Activated CD8-positive, alpha-beta T cell treated with anti-CD3 and anti-CD28 coated beads, Interleukin-2, amount 10 ng/mL, durations not matched to agents 7 days and 5 days (primary cell): ENCODE results near the gene ULBP1. TPM values are rescaled to one million over a fixed set of nuclear protein-coding genes. Genes with fewer than 3 reads are reported as not detected.
A peak's percentile ranks its signal among the peaks of the same experiment; 100 is the strongest.
"Not testable (repeated sequence)": the region's sequence is repeated elsewhere in the genome, so short reads cannot be mapped to it uniquely, and the experiment has no call there.

Experiments used
- ATAC-seq: fragments of 150-1000 bp; cut with Tn5 transposase; one replicate; pipeline ENCODE4 v1.10.0; 2021; ENCODE audit warnings: moderate library complexity
- CTCF ChIA-PET: fragments of 350-600 bp; sonication (Branson Sonifier 250); formaldehyde crosslinking; loops from one replicate; lab custom pipeline; 2021; ENCODE audit warnings: antibody characterized with exemption; lab: Charles Lee
- POLR2A ChIA-PET: fragments of 350-600 bp; sonication (Branson Sonifier 250); formaldehyde crosslinking; loops from one replicate; lab custom pipeline; 2021; ENCODE audit warnings: antibody characterized with exemption; lab: Charles Lee
- DNase-seq: peaks from one replicate; pipeline ENCODE4 v3.0.0-alpha.2; 2020
- H3K27ac Mint-ChIP-seq: one replicate; pipeline ENCODE4 v1.8.0; 2021; ENCODE audit warnings: mild to moderate bottlenecking, mixed read lengths
- H3K27me3 Mint-ChIP-seq: one replicate; pipeline ENCODE4 v1.8.0; 2021; ENCODE audit warnings: low read depth, mixed read lengths
- H3K36me3 Mint-ChIP-seq: one replicate; pipeline ENCODE4 v1.8.0; 2021; ENCODE audit warnings: low read depth, mixed read lengths
- H3K4me1 Mint-ChIP-seq: one replicate; pipeline ENCODE4 v1.8.0; 2021; ENCODE audit warnings: low read depth, mixed read lengths
- H3K4me3 Mint-ChIP-seq: one replicate; pipeline ENCODE4 v1.8.0; 2021; ENCODE audit warnings: mild to moderate bottlenecking, mixed read lengths
- H3K9me3 Mint-ChIP-seq: one replicate; pipeline ENCODE4 v1.8.0; 2022; ENCODE audit warnings: mixed read lengths; ENCODE audit not compliant: insufficient read depth
- total RNA-seq, 2 experiments: library from RNA; stranded (reverse); gene quantifications; one replicate each; pipeline ENCODE4 v1.2.3, GENCODE V29; 2021

Gene ULBP1
- total RNA-seq, 2 experiments from 2014 or later, result 0.65 to 0.71 TPM

DNA sequence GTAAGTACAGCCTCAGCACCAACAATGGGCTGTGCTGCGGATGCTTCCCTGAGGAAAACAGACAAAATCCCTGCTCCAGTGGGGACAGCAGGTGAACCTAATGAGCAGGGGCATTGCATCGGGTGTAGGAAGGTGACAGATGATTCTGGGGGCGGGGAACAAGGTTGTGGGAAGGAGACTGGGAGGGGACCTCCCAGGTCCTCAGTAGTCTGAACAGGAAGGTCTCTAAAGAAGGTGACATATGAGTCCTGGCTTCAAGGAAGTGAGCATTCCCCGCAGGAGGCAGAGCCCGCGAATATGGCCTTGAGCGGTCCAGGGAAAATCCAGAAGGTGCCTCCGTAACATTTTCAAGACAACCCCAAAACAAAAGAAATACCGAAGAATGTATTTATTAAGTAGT lies 19.4 kb downstream of the ULBP1 start:
- Mint-ChIP-seq H3K4me1 (peaks cover 1% of the 10 kb centered on the region), H3K9me3 (peaks cover 4% of the 10 kb centered on the region), H3K4me3 (no peak overlapping the region), H3K27ac (no peak overlapping the region), H3K27me3 (peaks cover 71% of the 10 kb centered on the region), H3K36me3 (peaks cover 2% of the 10 kb centered on the region)
- POLR2A ChIA-PET, result no interaction called here
- CTCF ChIA-PET, result no interaction called here
- DNase-seq (no peak), ATAC-seq (no peak)

DNA sequence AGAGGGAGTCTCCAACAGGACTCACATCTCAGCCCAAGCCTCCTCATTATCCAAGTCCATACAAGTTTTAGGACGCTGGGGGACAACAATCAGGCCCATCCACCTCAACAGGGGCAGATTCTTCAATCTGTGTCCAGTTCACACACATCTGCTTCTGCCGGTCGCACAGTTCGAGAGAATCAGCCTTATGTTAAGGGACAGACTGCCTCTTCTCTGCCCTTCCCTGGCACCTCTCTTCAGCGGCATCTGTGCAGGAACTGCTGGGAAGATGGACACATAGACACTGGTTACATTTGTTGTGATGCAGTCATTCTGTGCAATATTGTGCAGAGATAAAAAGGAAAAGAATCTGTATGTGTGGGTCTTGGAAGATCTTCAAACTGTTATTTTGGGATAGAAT lies 21.0 kb downstream of the ULBP1 start:
- H3K9me3 Mint-ChIP-seq, result peaks cover 8% of the 10 kb centered on the region
- DNase-seq (no peak), ATAC-seq (no peak)
- POLR2A ChIA-PET, result no interaction called here
- H3K36me3 Mint-ChIP-seq, result peaks cover 11% of the 10 kb centered on the region
- H3K4me3 Mint-ChIP-seq, result no peak overlapping the region
- CTCF ChIA-PET, result interaction anchor here (0.6 kb wide), 1 partner anchor 35 kb away, joined by 3 read pairs; no protein-coding TSS in a partner anchor
- H3K27ac Mint-ChIP-seq, result no peak overlapping the region
- H3K27me3 Mint-ChIP-seq, result peaks cover 74% of the 10 kb centered on the region
- H3K4me1 Mint-ChIP-seq, result peaks cover 11% of the 10 kb centered on the region

DNA sequence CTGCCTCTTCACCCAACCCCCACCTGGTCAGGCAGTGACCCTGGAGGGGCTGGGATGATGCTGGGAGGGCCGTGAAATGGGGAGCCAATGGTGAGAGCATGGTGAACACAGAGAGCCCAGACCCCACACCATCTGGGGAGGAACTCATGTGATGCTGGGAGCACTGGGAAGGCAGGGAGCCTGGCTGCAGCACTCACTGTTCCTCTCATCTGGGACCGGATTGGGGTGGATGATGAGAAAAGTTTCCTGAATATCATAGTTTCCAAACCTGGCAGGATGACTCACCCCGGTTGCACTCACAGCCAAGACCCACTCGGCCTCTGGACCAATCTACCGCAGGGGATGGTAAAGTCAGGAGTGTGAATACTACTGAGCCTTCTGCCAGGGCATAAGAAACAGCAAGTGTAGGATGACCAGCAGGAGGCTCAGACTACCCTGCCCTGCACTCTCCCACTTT lies 21.8 kb downstream of the ULBP1 start:
- CTCF ChIA-PET, result no interaction called here
- H3K4me3 Mint-ChIP-seq, result no peak overlapping the region
- H3K27ac Mint-ChIP-seq, result no peak overlapping the region
- H3K27me3 Mint-ChIP-seq, result peaks cover 80% of the 10 kb centered on the region
- POLR2A ChIA-PET, result no interaction called here
- no peak for DNase-seq
- H3K36me3 Mint-ChIP-seq, result peaks cover 11% of the 10 kb centered on the region
- H3K9me3 Mint-ChIP-seq, result peaks cover 8% of the 10 kb centered on the region
- peaks cover 18% of the 10 kb centered on the region for H3K4me1 Mint-ChIP-seq
- ATAC-seq, result no peak

DNA sequence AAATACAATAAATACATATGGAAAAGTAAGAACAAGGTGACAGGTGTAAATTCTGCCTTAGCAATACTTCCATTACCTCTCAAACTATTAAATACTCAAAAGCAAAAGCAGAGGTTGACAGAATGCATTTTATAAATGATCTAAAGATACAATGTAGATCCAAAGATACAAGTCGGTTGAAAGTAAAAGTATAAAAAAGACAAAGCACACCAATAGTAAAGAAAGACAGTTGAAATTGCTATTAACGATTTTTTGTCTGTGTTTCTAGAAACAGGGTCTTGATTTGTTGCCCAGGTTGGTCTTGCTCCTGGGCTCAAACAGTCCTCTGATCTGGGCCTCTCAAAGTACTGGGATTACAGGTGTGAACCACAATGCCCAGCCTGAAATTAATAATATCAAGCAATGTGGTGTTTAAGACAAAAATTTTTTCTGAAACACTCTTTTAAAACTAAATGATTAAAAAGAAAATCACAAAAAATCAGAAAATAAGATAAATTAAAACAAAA lies 23.9 kb downstream of the ULBP1 start:
- POLR2A ChIA-PET, result no interaction called here
- Mint-ChIP-seq H3K4me1 (peaks cover 32% of the 10 kb centered on the region), H3K4me3 (no peak overlapping the region), H3K36me3 (peaks cover 11% of the 10 kb centered on the region), H3K9me3 (peaks cover 8% of the 10 kb centered on the region), H3K27ac (no peak overlapping the region), H3K27me3 (peaks cover 79% of the 10 kb centered on the region)
- DNase-seq (no peak), ATAC-seq (no peak)
- CTCF ChIA-PET, result no interaction called here

DNA sequence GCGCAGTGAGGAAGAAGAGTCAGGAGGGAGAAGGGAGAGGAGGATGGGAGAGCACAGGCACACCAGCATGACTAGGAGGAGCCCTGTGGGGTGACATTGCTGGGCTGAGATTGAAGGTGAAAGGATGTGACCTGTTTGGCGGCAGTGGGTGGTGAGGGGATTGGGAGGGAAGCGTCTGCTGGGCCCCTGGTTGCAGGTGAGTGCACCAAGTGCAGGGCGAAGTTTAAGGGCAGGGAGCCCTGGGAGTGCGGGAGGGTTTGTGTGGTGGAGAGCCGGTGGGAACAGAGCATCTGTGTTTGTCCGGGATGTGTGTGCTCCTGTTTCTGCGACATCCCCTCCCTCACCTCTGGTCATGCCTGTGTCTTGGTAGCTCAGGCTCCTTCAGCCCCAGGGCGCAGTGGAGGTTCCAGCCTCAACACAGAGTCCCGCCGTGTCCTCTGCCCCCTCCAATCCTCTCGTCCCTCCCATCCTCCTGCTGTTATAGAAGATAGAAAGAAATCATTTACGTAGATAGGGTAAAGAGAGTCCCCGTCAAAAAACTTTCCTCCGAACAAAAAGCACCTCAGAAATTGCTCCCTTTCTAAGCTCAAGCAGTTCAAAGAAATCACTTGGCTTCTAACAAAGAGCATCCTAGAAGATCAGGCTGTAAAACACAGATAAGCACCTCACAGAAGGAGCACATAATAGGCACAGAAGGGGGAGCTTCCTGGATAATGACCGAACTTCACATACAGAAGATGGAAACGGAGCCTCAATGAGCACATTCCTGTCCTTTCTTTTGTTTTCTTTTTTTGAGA lies 25.0 kb downstream of the ULBP1 start:
- CTCF ChIA-PET, result interaction anchor here (1.3 kb wide), 1 partner anchor 19 kb away, joined by 4 read pairs; no protein-coding TSS in a partner anchor
- POLR2A ChIA-PET, result interaction anchor here (1.5 kb wide), 1 partner anchor 16 kb away, joined by 3 read pairs; no protein-coding TSS in a partner anchor
- DNase-seq (peak; percentile 18), ATAC-seq (no peak)
- H3K27ac Mint-ChIP-seq, result no peak overlapping the region
- peaks cover 11% of the 10 kb centered on the region for H3K36me3 Mint-ChIP-seq
- peaks cover 8% of the 10 kb centered on the region for H3K9me3 Mint-ChIP-seq
- peaks cover 32% of the 10 kb centered on the region for H3K4me1 Mint-ChIP-seq
- no peak overlapping the region for H3K4me3 Mint-ChIP-seq
- H3K27me3 Mint-ChIP-seq, result peaks cover 83% of the 10 kb centered on the region

DNA sequence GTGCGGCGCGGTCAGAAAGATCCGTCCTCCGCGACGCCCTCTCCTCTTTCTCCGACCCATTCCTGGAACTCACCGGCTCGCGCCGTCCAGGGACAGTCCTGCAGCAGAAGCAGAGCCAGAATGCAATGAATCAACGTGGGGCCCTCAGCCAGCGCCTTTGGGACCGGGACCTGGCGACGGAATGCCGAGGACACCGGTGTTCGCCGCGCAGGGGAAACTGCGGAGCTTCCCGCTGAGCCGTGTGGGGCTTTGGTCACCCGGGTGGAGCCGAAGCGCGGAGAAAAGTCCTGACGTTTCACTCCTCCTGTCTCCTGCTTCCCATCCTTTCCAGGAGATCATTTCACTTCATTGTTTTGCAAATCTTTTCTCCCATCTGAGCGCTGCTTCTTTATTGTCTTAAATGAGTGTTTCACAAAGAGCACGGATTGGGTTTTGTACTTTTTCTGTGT lies 26.5 kb downstream of the ULBP1 start:
- Mint-ChIP-seq H3K27me3 (peaks cover 82% of the 10 kb centered on the region), H3K4me3 (peak overlapping the region; percentile 61), H3K9me3 (peaks cover 8% of the 10 kb centered on the region), H3K36me3 (peaks cover 11% of the 10 kb centered on the region), H3K4me1 (peaks cover 32% of the 10 kb centered on the region), H3K27ac (no peak overlapping the region)
- ChIA-PET POLR2A (interaction anchor here (1.5 kb wide), 1 partner anchor 15 kb away, joined by 3 read pairs; no protein-coding TSS in a partner anchor), CTCF (interaction anchor here (0.9 to 1.3 kb wide), 2 partner anchors 16 to 17 kb away, joined by 3 to 4 read pairs; no protein-coding TSS in a partner anchor)
- ATAC-seq (peak; percentile 18), DNase-seq (no peak)

DNA sequence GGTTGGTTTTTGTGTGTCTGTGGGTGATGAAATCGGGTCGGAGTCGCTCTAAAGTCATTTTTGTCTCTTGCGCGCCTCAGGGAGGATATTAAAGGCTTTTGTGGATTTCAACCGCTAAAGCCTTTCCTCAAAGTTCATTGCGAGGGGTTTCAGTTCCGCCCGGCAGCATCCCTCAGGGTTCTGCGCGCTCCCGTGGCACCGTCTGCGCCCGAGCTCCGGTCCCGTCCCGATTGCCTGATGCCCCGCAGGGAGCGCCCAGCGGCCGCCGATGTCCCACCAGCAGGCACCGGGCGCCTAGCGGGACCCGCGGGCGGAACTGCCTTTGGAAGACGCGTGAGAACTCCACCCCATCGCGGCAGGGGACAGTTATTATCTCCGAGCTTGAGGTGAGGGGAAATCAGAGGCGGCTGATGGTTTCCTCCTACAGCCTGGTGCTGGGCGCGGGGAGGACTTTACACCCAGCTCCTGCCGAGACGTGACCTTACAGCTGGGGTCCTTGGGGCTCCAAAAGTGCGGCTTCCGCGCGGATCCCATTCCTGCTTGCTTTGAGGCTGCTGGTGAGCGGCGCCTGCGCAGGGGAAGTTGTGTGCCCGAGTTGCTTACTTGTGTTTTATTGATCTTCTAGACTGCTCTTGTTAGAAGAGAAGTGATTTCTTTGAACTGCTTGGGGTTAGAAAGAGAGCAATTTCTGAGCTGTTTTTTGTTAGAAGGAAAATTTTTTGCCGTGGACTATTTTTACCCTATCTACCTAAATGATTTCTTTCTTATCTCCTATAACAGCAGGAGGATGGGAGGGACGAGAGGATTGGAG lies 27.1 kb downstream of the ULBP1 start:
- H3K27ac Mint-ChIP-seq, result peak overlapping the region; percentile 27
- H3K4me3 Mint-ChIP-seq, result peak overlapping the region; percentile 61
- peaks cover 76% of the 10 kb centered on the region for H3K27me3 Mint-ChIP-seq
- peak; percentile 67 for ATAC-seq
- ChIA-PET CTCF (interaction anchor here (0.9 kb wide), 1 partner anchor 16 kb away, joined by 3 read pairs; no protein-coding TSS in a partner anchor), POLR2A (no interaction called here)
- H3K36me3 Mint-ChIP-seq, result peaks cover 11% of the 10 kb centered on the region
- peaks cover 32% of the 10 kb centered on the region for H3K4me1 Mint-ChIP-seq
- H3K9me3 Mint-ChIP-seq, result peaks cover 8% of the 10 kb centered on the region
- peak; percentile 49 for DNase-seq

DNA sequence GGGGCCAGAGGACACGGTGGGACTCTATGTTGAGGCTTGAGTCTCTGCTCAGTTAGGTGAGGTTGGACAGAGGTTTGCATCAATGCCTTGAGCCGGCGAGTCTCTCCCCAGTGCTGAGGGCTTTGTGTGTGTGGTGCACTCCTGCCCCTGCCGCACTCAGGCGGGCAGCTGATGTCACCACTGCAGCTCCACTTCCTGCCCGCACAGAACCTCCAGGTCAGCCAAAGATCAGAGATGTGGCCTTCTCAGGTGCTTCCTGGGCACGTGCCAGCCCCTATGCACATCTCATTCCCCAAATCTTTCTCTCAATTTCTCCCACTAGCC lies 27.7 kb downstream of the ULBP1 start:
- Mint-ChIP-seq H3K27ac (peak overlapping the region; percentile 27), H3K4me3 (peak overlapping the region; percentile 61), H3K27me3 (peaks cover 75% of the 10 kb centered on the region), H3K36me3 (peaks cover 11% of the 10 kb centered on the region), H3K4me1 (peaks cover 32% of the 10 kb centered on the region)
- ATAC-seq, result peak; percentile 81
- CTCF ChIA-PET, result interaction anchor here (0.9 kb wide), 1 partner anchor 15 kb away, joined by 3 read pairs; no protein-coding TSS in a partner anchor
- POLR2A ChIA-PET, H3K9me3 Mint-ChIP-seq: not testable (repeated sequence)
- DNase-seq, result peak; percentile 35

DNA sequence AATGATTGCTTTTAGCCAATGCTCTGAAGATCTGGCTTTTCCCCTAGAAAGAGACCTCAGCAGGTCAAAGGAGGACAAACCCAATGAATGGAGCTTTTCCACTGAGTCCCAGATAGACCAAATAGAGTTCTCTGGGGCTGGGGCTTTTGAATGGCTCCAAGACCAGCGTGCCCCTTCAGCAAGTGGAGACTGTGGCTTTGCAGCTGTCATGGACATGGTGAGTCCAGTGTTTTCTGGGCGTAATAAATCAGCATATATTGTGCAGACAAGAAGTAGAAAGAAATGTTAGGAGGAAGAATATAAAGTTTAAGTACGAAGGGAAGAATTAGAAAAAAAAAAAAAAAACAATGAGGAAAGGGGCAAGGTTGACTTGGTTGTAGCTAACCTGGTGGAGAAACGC lies 28.1 kb downstream of the ULBP1 start:
- peaks cover 8% of the 10 kb centered on the region for H3K9me3 Mint-ChIP-seq
- H3K27me3 Mint-ChIP-seq, result peaks cover 74% of the 10 kb centered on the region
- DNase-seq (no peak), ATAC-seq (no peak)
- POLR2A ChIA-PET, result no interaction called here
- peak overlapping the region; percentile 61 for H3K4me3 Mint-ChIP-seq
- peaks cover 11% of the 10 kb centered on the region for H3K36me3 Mint-ChIP-seq
- CTCF ChIA-PET, result no interaction called here
- no peak overlapping the region for H3K27ac Mint-ChIP-seq
- H3K4me1 Mint-ChIP-seq, result peaks cover 32% of the 10 kb centered on the region

DNA sequence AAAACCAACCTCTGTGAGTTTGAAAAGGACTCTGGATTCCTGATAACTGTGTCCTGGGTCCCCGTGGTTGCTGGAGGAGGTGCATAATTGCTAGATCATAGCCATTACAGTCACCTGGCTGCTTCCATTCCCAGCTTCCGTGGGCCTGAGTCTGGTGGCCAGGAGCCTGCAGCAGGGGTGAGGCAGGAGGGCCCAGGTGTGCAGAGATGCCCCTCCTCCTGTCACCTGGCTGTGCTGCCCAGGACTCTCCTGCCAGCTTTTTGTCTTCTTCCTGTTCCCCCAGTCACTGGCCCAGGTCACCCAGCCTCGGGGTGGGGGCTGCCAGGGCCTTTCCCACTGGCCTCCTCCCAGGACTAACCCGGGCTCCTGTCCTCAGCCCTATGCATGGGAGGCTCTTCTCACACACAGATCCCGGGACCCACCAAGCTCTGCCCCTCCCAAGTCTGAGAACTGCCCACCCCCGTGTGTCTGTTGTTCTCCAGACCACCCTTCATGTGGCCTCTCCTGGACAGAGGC lies 31.6 kb downstream of the ULBP1 start:
- no peak for DNase-seq
- ChIA-PET POLR2A (no interaction called here), CTCF (no interaction called here)
- Mint-ChIP-seq H3K27me3 (peaks cover 64% of the 10 kb centered on the region), H3K9me3 (no peaks in the 10 kb centered on the region), H3K27ac (no peak overlapping the region), H3K36me3 (no peaks in the 10 kb centered on the region), H3K4me3 (no peak overlapping the region), H3K4me1 (peaks cover 19% of the 10 kb centered on the region)
- ATAC-seq, result no peak

DNA sequence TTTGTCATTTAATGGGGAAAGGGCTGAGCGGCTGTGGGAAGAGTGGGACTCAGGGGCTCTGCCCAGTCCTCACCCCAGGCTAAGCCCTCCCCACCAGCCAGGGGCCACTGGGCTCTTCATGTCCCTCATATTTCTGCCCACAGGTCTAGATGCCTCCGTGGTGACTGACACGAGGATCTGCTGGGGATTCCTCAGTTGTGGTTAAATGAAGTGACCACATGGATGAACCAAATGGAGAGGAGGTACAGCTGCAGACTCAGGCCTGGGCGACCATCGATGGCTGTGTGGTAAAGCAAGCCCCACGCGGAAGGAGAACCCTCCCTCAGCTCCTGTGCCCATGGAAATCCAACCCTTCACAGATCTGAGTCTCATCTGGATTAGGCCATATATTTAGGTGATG lies 32.2 kb downstream of the ULBP1 start:
- H3K4me1 Mint-ChIP-seq, result peaks cover 21% of the 10 kb centered on the region
- peak; percentile 13 for DNase-seq
- no peak overlapping the region for H3K27ac Mint-ChIP-seq
- CTCF ChIA-PET, result no interaction called here
- no peak for ATAC-seq
- no peak overlapping the region for H3K4me3 Mint-ChIP-seq
- POLR2A ChIA-PET, result no interaction called here
- H3K9me3 Mint-ChIP-seq, result no peaks in the 10 kb centered on the region
- no peaks in the 10 kb centered on the region for H3K36me3 Mint-ChIP-seq
- H3K27me3 Mint-ChIP-seq, result peaks cover 61% of the 10 kb centered on the region
